AG09309 (cell line): Measurements from ENCODE around the gene HSD17B14.
"Not testable (repeated sequence)": the region's sequence is repeated elsewhere in the genome, so short reads cannot be mapped to it uniquely, and the experiment has no call there.

Experiments
- DNase-seq: peaks from one replicate; pipeline ENCODE4 v3.0.0-alpha.2; 2010; ENCODE audit warnings: low read depth
- H3K4me3 ChIP-seq: 2 replicates; pipeline ENCODE4 v1.5.1; 2011; ENCODE audit warnings: mild to moderate bottlenecking, low read depth, low read length, moderate library complexity; ENCODE audit not compliant: control insufficient read depth
- CTCF ChIP-seq: IDR thresholded peaks from 2 replicates; pipeline ENCODE4 v1.5.1; 2011; ENCODE audit warnings: mild to moderate bottlenecking, low read depth, low read length, inconsistent platforms; ENCODE audit not compliant: insufficient read depth, control insufficient read depth; ENCODE audit errors: missing control alignments

Gene HSD17B14

DNA sequence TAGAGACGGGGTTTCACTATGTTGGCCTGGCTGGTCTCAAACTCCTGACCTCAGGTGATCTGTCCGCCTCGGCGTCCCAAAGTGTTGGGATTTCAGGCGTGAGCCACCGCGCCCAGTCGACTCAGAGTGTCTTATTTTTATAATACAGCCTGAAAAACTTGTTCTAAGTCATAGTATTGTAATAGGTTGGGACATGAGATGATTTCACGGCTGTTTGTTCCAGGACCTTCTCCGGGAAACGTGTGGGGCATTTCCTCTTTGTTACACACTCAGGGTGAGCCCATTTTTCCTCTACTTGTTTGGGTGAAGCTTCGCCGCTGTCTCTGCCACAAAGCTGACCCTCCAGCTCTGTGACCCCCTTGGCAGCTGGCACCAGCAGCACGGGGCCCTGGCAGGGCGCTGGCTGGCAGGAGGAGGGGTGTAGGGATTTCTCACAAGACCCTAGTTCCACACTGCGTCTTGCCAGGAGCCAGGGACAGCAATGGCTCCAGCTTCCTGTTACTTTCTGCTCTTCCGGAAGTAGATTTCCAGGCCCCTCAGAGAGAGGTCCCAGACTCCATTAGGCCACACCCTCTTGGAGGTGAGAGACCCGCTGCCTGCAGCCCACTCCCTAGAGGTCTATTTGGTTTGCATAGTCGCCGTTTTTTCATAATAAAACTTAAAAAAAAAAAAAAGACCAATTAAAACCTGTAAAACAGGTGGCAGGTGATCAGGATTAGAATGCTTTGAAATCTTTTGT, 65.4 kb downstream of the HSD17B14 start:
- DNase-seq: no peak
- H3K4me3 ChIP-seq: no peak overlapping the region
- TF ChIP-seq CTCF: no peak

GRCh38 chr19:48770266-48770665, 66.0 kb downstream of the HSD17B14 start:
- DNase-seq: peak; percentile 84
- TF ChIP-seq CTCF: no peak
- H3K4me3 ChIP-seq: no peak overlapping the region

- TF ChIP-seq CTCF: no peak
- H3K4me3 ChIP-seq: no peak overlapping the region
- no peak for DNase-seq
Measured at GRCh38 chr19:48768994-48769713, 67.1 kb downstream of the HSD17B14 start.

- DNase-seq, H3K4me3 ChIP-seq: not testable (repeated sequence)
Measured at GRCh38 chr19:48768171-48768753, 68.0 kb downstream of the HSD17B14 start.

GRCh38 chr19:48765816-48766215, 70.5 kb downstream of the HSD17B14 start:
- not testable (repeated sequence) for H3K4me3 ChIP-seq, DNase-seq
